Esophagus mucosa (tissue), 1 donor: ENCODE data around the gene TLE4. TPM values are rescaled to one million over a fixed set of nuclear protein-coding genes. Genes with fewer than 3 reads are reported as not detected.
A peak's percentile ranks its signal among the peaks of the same experiment; 100 is the strongest.
"Not testable (repeated sequence)": the region's sequence is repeated elsewhere in the genome, so short reads cannot be mapped to it uniquely, and the experiment has no call there.

ENCODE experiments used
- ATAC-seq: fragments of 200-7000 bp; cut with Tn5 transposase; one replicate; pipeline ENCODE4 v1.9.1; 2020
- total RNA-seq: library from RNA; stranded (reverse); gene quantifications from one replicate; pipeline ENCODE4 v1.2.4, GENCODE V29; 2023
- donor health status: DM: yes; HTN: yes; CAD: no.

TLE4 gene
- total RNA-seq, result 30.4 TPM

GRCh38 chr9:79571309-79572031, at the start of gene TLE4:
Gene TLE4, plus strand, starts transcription at chr9:79571965. Its CDS starts 826 bp downstream, at chr9:79572791.
- peak; percentile 98 for ATAC-seq

- ATAC-seq, result no peak
These were observed 49.0 kb upstream of the TLE4 start for GRCh38 chr9:79522793-79523192.

GRCh38 chr9:79524266-79524665, 47.5 kb upstream of the TLE4 start:
- ATAC-seq, result no peak

GRCh38 chr9:79526149-79526672, 45.6 kb upstream of the TLE4 start:
- ATAC-seq, result no peak

GRCh38 chr9:79535534-79535933, 36.2 kb upstream of the TLE4 start:
- ATAC-seq, result no peak

- ATAC-seq, result no peak
These were observed 33.9 kb upstream of the TLE4 start for GRCh38 chr9:79537838-79538237.

- no peak for ATAC-seq
These were observed 28.8 kb upstream of the TLE4 start for GRCh38 chr9:79542735-79543620.

- ATAC-seq, result not testable (repeated sequence)
These were observed 27.4 kb upstream of the TLE4 start for GRCh38 chr9:79544375-79544774.

GRCh38 chr9:79551586-79551985, 20.2 kb upstream of the TLE4 start:
- peak; percentile 59 for ATAC-seq

GRCh38 chr9:79551994-79552393, 19.8 kb upstream of the TLE4 start:
- no peak for ATAC-seq

GRCh38 chr9:79555474-79556089, 16.2 kb upstream of the TLE4 start:
- ATAC-seq, result no peak

GRCh38 chr9:79559495-79560181, 12.1 kb upstream of the TLE4 start:
- no peak for ATAC-seq

GRCh38 chr9:79562749-79563386, 8.9 kb upstream of the TLE4 start:
- no peak for ATAC-seq

- ATAC-seq, result no peak
These were observed 7.7 kb upstream of the TLE4 start for GRCh38 chr9:79564105-79564504.

GRCh38 chr9:79565245-79565644, 6.5 kb upstream of the TLE4 start:
- no peak for ATAC-seq

- ATAC-seq, result no peak
These were observed 4.1 kb upstream of the TLE4 start for GRCh38 chr9:79567671-79568098.

GRCh38 chr9:79568337-79569101, 3.2 kb upstream of the TLE4 start:
- ATAC-seq, result no peak

- ATAC-seq, result no peak
These were observed 1.8 kb upstream of the TLE4 start for GRCh38 chr9:79569814-79570447.

GRCh38 chr9:79570448-79571308, 1.1 kb upstream of the TLE4 start:
- no peak for ATAC-seq
